KOPT-K1 (cell line): ENCODE measurements around the gene ANTXR2.

Experiments used
- H3K27ac ChIP-seq: fragments of 200-600 bp; sonication (generic); 2 replicates; pipeline ENCODE4 v1.5.1; 2016; ENCODE audit warnings: antibody characterized with exemption, mild to moderate bottlenecking, low read depth, low read length; ENCODE audit not compliant: poor library complexity, severe bottlenecking
- H3K36me3 ChIP-seq: fragments of 200-600 bp; sonication (generic); 2 replicates; pipeline ENCODE4 v1.5.1; 2017; ENCODE audit warnings: antibody characterized with exemption, mild to moderate bottlenecking, low read length, moderate library complexity; ENCODE audit not compliant: insufficient read depth
- H3K9me3 ChIP-seq: fragments of 200-600 bp; sonication (generic); 2 replicates; pipeline ENCODE4 v1.5.1; 2017; ENCODE audit warnings: antibody characterized with exemption, low read length, mild to moderate bottlenecking; ENCODE audit not compliant: insufficient read depth, poor library complexity, severe bottlenecking

Gene ANTXR2

GRCh38 chr4:80033581-80033980 is 39.4 kb downstream of the ANTXR2 start:
- H3K9me3 ChIP-seq = no peaks in the 10 kb centered on the region
- H3K36me3 ChIP-seq = no peaks in the 10 kb centered on the region
- no peak overlapping the region for H3K27ac ChIP-seq

GRCh38 chr4:80029364-80029763 is 43.7 kb downstream of the ANTXR2 start:
- H3K36me3 ChIP-seq = no peaks in the 10 kb centered on the region
- H3K27ac ChIP-seq = no peak overlapping the region
- no peaks in the 10 kb centered on the region for H3K9me3 ChIP-seq

GRCh38 chr4:80027611-80028010 is 45.4 kb downstream of the ANTXR2 start:
- no peaks in the 10 kb centered on the region for H3K36me3 ChIP-seq

GRCh38 chr4:80026100-80026499 is 46.9 kb downstream of the ANTXR2 start:
- Histone ChIP-seq H3K36me3 (no peaks in the 10 kb centered on the region), H3K27ac (no peak overlapping the region), H3K9me3 (no peaks in the 10 kb centered on the region)

More at GRCh38 chr4:80027611-80028010, 45.4 kb downstream of the ANTXR2 start:
- no peak overlapping the region for H3K27ac ChIP-seq
- H3K9me3 ChIP-seq = no peaks in the 10 kb centered on the region

GRCh38 chr4:80024335-80024734 is 48.7 kb downstream of the ANTXR2 start:
- Histone ChIP-seq H3K36me3 (no peaks in the 10 kb centered on the region), H3K27ac (no peak overlapping the region), H3K9me3 (no peaks in the 10 kb centered on the region)

GRCh38 chr4:80022282-80022681 is 50.7 kb downstream of the ANTXR2 start:
- Histone ChIP-seq H3K36me3 (no peaks in the 10 kb centered on the region), H3K9me3 (no peaks in the 10 kb centered on the region), H3K27ac (no peak overlapping the region)

GRCh38 chr4:80017125-80017854 is 55.7 kb downstream of the ANTXR2 start:
- no peaks in the 10 kb centered on the region for H3K9me3 ChIP-seq
- H3K36me3 ChIP-seq = no peaks in the 10 kb centered on the region
- H3K27ac ChIP-seq = no peak overlapping the region

GRCh38 chr4:80016506-80016905 is 56.5 kb downstream of the ANTXR2 start:
- H3K27ac ChIP-seq = no peak overlapping the region
- H3K9me3 ChIP-seq = no peaks in the 10 kb centered on the region
- H3K36me3 ChIP-seq = no peaks in the 10 kb centered on the region

GRCh38 chr4:80015407-80016189 is 57.4 kb downstream of the ANTXR2 start:
- Histone ChIP-seq H3K9me3 (no peaks in the 10 kb centered on the region), H3K36me3 (no peaks in the 10 kb centered on the region), H3K27ac (no peak overlapping the region)

- Histone ChIP-seq H3K36me3 (no peaks in the 10 kb centered on the region), H3K9me3 (no peaks in the 10 kb centered on the region), H3K27ac (no peak overlapping the region)
These were observed 58.5 kb downstream of the ANTXR2 start for GRCh38 chr4:80014531-80014930.

- no peak overlapping the region for H3K27ac ChIP-seq
- no peaks in the 10 kb centered on the region for H3K9me3 ChIP-seq
- no peaks in the 10 kb centered on the region for H3K36me3 ChIP-seq
These were observed 60.7 kb downstream of the ANTXR2 start for GRCh38 chr4:80012291-80012690.

- Histone ChIP-seq H3K9me3 (no peaks in the 10 kb centered on the region), H3K36me3 (no peaks in the 10 kb centered on the region), H3K27ac (no peak overlapping the region)
These were observed 61.3 kb downstream of the ANTXR2 start for GRCh38 chr4:80011636-80012236.

GRCh38 chr4:80010316-80010715 is 62.7 kb downstream of the ANTXR2 start:
- no peaks in the 10 kb centered on the region for H3K36me3 ChIP-seq
- H3K9me3 ChIP-seq = no peaks in the 10 kb centered on the region
- no peak overlapping the region for H3K27ac ChIP-seq

GRCh38 chr4:80009806-80010205 is 63.2 kb downstream of the ANTXR2 start:
- Histone ChIP-seq H3K9me3 (peaks cover under 1% of the 10 kb centered on the region), H3K27ac (no peak overlapping the region), H3K36me3 (no peaks in the 10 kb centered on the region)

- Histone ChIP-seq H3K36me3 (no peaks in the 10 kb centered on the region), H3K9me3 (peaks cover 9% of the 10 kb centered on the region), H3K27ac (no peak overlapping the region)
These were observed 64.1 kb downstream of the ANTXR2 start for GRCh38 chr4:80008971-80009370.
